Embryonic facial prominence (tissue), 1 donor: ENCODE measurements around the gene OR2A42.
"Not testable (repeated sequence)": the region's sequence is repeated elsewhere in the genome, so short reads cannot be mapped to it uniquely, and the experiment has no call there.

ENCODE experiments used
- DNase-seq: peaks from one replicate; pipeline ENCODE4 v3.0.0-alpha.2; 2016; ENCODE audit errors: extremely low spot score

OR2A42 gene, protein sequence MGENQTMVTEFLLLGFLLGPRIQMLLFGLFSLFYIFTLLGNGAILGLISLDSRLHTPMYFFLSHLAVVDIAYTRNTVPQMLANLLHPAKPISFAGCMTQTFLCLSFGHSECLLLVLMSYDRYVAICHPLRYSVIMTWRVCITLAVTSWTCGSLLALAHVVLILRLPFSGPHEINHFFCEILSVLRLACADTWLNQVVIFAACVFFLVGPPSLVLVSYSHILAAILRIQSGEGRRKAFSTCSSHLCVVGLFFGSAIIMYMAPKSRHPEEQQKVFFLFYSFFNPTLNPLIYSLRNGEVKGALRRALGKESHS

GRCh38 chr7:144239365-144239764 is at the start of gene OR2A42:
Gene OR2A42 (minus strand): TSS chr7:144239605. CDS start chr7:144232843, 6,762 bp downstream.
- not testable (repeated sequence) for DNase-seq

- DNase-seq = not testable (repeated sequence)
Observed at GRCh38 chr7:144287171-144287784, 47.9 kb upstream of the OR2A42 start.

GRCh38 chr7:144283716-144284115 is 44.3 kb upstream of the OR2A42 start:
- DNase-seq = not testable (repeated sequence)

GRCh38 chr7:144282490-144282889 is 43.1 kb upstream of the OR2A42 start:
- not testable (repeated sequence) for DNase-seq

GRCh38 chr7:144281981-144282380 is 42.6 kb upstream of the OR2A42 start:
- not testable (repeated sequence) for DNase-seq

- not testable (repeated sequence) for DNase-seq
Observed at GRCh38 chr7:144280010-144280409, 40.6 kb upstream of the OR2A42 start.

DNA sequence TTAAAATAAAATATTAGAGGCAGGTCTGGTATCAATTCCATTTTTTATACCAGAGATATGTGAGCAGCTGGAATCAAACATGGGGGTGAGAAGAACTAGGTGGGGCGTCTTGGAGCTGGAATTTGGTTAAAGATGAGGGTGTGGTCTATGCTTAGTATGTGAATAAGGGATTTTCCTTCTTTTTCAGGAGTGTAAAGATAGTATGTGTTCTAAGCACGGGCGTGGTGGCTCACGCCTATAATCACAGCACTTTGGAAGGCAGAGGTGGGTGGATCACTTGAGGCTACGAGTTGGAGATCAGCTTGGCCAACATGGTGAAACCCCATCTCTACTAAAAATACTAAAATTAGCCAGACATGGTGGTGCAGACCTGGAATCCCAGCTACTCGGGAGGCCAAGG is 35.9 kb upstream of the OR2A42 start:
- DNase-seq = not testable (repeated sequence)

DNA sequence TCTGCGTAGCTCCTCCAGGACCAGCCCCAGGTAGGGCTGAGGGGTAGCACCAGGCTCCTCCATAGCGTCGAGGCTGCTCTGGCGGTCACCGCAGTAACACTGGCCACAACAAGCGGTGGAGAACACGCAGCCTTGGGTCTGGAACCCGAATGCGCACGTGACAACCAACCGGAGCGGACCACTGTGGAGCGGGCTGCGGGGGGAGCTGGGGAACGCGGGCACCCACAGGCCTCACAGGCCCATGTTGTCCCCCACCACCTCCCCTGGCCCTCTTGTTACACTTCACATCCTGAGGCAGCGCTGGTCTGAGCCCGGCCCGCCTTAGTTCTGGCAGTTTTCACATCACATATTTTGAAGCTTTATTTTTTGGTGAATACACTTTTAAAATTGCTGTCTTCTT is 29.8 kb upstream of the OR2A42 start, which contains the start of gene CTAGE8:
CTAGE8 (minus strand) TSS at position 101 of the 400 bp plus-strand sequence; CDS start at position 63, 38 bp downstream.
- DNase-seq = not testable (repeated sequence)

DNA sequence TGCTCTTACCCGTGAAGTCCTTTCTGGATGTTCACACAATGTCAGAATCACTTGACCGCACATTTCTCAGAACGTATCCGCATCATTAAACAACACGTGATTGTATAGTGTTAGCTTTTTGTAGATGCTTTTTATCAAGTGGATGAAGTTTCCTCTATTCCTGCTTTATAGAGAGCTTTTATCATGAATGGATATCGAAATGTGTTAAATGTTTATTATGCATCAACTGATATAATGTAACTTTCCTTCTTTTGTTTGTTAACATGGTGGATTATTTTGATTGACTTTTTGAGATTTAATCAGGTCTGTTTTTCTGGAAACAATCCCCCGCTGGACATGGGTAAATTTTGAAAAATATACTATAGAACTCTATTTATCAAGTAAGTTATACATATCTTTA is 25.3 kb upstream of the OR2A42 start, which contains the start of gene OR2A7:
OR2A7 (minus strand) TSS at position 101 of the 400 bp plus-strand sequence. CDS start 5,164 bp downstream, outside the sequence.
- DNase-seq = not testable (repeated sequence)

- DNase-seq = not testable (repeated sequence)
Observed at GRCh38 chr7:144262128-144262527, 22.7 kb upstream of the OR2A42 start.

GRCh38 chr7:144259067-144259466 is 19.7 kb upstream of the OR2A42 start:
- not testable (repeated sequence) for DNase-seq

DNA sequence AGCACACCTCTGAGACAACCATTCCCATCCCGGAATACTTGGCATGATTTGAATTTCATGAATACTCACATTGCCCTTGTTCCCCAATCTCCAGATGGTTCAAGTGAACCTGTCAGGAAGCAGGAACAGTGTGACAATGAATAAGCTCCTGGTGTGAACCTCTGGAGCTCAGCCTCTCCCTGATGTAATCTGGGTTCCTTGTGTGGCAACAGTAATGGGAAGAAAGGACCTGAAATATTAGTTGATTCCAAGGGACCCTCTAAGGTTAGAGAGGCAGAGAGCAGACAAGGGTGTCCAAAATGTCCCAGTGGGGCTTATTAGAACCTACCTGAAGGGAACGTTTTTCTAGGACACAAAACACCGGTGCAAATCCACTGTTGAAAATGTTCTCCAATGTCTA is 16.7 kb upstream of the OR2A42 start:
- DNase-seq = no peak

DNA sequence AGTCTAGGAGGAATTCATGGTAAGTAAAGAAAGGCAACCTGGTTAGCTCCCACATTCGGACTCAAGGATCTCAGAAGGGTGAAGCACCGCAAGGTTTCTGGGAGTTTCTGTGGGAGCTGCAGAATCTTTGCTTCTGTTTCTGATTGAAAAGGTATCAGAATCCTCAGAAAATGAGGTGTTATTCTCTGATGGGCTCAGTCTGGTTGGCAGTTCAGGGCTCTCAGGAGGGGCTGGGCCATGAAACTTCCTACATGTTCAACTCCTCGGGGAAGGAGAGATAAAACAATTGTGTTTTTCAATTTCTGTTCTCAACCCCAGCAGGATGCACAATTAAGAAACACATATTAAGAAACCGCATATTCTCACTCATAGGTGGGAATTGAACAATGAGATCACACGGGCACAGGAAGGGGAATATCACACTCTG is 16.1 kb upstream of the OR2A42 start:
- no peak for DNase-seq

- not testable (repeated sequence) for DNase-seq
Observed at GRCh38 chr7:144252307-144252706, 12.9 kb upstream of the OR2A42 start.

DNA sequence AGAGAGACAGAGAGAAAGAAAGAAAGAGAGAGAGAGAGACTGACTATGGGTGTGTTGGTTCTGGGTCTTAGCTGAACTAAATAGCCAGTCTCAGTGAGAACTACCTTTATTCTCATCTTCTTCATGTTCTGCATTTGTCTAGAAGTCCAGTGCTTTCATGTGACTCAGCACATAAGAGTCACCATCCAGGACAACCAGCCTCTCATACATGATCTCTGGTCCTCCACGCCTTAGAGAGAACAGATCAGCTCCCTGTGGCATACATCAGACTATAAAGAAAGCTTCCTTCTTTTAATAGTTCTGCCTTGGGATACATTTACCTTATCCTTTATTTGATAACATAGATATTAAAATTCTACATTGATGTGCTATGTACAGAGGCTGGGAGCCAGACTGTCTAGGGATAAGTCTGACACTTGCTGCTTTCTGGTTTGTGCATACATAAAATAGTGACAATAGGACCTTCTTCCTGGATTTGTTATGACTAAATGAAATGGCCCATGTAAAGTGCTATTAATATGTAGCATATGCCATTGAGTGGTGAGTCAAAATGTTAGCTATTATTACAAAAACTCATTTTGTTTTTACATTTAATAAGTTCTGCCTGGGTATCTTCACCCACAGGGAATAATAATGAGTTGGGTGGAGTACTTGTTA is 8.4 kb upstream of the OR2A42 start:
- not testable (repeated sequence) for DNase-seq

DNA sequence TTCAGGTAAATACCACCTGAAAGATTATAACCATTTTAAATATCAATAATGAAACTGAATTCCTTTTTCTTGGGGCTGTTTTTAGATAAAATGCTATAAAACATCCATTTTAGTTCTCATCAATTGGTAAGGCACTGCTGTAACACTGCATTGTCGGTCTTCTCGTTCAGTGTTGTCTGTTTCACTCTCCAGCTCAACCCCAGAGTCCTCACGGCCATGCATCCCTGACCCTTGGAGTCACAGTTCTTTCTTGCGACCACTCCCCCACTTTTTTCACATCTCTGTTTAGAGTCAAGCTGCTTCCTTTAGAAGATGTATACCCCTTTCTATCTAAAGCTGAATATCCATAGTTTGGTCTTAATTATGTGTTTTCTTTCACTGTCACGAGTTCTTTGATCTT is 7.6 kb upstream of the OR2A42 start:
- not testable (repeated sequence) for DNase-seq

GRCh38 chr7:144245372-144245771 is 6.0 kb upstream of the OR2A42 start:
- not testable (repeated sequence) for DNase-seq

DNA sequence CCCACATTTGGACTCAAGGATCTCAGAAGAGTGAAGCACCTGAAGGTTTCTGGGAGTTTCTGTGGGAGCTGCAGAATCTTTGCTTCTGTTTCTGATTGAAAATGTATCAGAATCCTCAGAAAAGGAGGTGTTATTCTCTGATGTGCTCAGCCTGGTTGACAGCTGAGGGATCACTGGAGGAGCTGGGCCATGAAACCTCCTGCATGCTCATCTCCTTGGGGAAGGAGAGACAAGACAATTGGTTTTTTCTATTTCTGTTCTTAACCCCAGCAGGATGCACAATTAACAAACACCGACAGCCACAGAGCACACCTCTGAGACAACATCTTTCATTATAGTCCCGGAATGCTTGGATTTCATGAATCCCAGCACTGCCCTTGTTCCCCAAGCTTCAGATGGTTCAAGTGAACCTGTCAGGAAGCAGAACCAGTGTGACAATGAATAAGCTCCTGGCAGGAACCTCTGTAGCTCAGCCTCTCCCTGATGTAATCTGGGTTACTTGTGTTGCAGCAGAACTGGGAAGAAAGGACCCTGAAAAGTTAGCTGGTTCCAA is 799 bp downstream of the OR2A42 start:
- not testable (repeated sequence) for DNase-seq

- not testable (repeated sequence) for DNase-seq
Observed at GRCh38 chr7:144233039-144233438, 6.4 kb downstream of the OR2A42 start.

GRCh38 chr7:144231027-144231426 is 8.4 kb downstream of the OR2A42 start:
- not testable (repeated sequence) for DNase-seq

GRCh38 chr7:144228810-144229209 is 10.6 kb downstream of the OR2A42 start:
- DNase-seq = not testable (repeated sequence)

- DNase-seq = not testable (repeated sequence)
Observed at GRCh38 chr7:144226866-144227265, 12.5 kb downstream of the OR2A42 start.
